GM18858 (cell line): ENCODE data around the gene CORO7.

Experiments
- ATAC-seq: cut with Tn5 transposase; IDR thresholded peaks from one replicate; pipeline ENCODE4 v1.9.1; 2021; ENCODE audit not compliant: unreplicated experiment

Gene CORO7

GRCh38 chr16:4385789-4386450, 30.5 kb downstream of the CORO7 start:
- ATAC-seq: no peak

- no peak for ATAC-seq
Measured at GRCh38 chr16:4385066-4385788, 31.2 kb downstream of the CORO7 start.

GRCh38 chr16:4384509-4384942, 31.9 kb downstream of the CORO7 start:
- ATAC-seq: no peak

- no peak for ATAC-seq
Measured at GRCh38 chr16:4383591-4384444, 32.6 kb downstream of the CORO7 start.

GRCh38 chr16:4382795-4383357, 33.5 kb downstream of the CORO7 start:
- no peak for ATAC-seq

- ATAC-seq: no peak
Measured at GRCh38 chr16:4381935-4382794, 34.2 kb downstream of the CORO7 start.

- ATAC-seq: no peak
Measured at GRCh38 chr16:4381072-4381934, 35.1 kb downstream of the CORO7 start.

GRCh38 chr16:4380119-4381063, 36.0 kb downstream of the CORO7 start:
- ATAC-seq: no peak

- no peak for ATAC-seq
Measured at GRCh38 chr16:4378999-4379690, 37.3 kb downstream of the CORO7 start.

GRCh38 chr16:4378161-4378666, 38.2 kb downstream of the CORO7 start:
- no peak for ATAC-seq

- ATAC-seq: no peak
Measured at GRCh38 chr16:4377573-4378154, 38.7 kb downstream of the CORO7 start.

- ATAC-seq: no peak
Measured at GRCh38 chr16:4376893-4377572, 39.4 kb downstream of the CORO7 start.

- ATAC-seq: no peak
Measured at GRCh38 chr16:4376126-4376892, 40.1 kb downstream of the CORO7 start.

- no peak for ATAC-seq
Measured at GRCh38 chr16:4375717-4376116, 40.7 kb downstream of the CORO7 start.

- no peak for ATAC-seq
Measured at GRCh38 chr16:4373909-4374742, 42.3 kb downstream of the CORO7 start.
